ENCODE measurements around the gene TAS2R16.

TAS2R16 gene, protein sequence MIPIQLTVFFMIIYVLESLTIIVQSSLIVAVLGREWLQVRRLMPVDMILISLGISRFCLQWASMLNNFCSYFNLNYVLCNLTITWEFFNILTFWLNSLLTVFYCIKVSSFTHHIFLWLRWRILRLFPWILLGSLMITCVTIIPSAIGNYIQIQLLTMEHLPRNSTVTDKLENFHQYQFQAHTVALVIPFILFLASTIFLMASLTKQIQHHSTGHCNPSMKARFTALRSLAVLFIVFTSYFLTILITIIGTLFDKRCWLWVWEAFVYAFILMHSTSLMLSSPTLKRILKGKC

DNA sequence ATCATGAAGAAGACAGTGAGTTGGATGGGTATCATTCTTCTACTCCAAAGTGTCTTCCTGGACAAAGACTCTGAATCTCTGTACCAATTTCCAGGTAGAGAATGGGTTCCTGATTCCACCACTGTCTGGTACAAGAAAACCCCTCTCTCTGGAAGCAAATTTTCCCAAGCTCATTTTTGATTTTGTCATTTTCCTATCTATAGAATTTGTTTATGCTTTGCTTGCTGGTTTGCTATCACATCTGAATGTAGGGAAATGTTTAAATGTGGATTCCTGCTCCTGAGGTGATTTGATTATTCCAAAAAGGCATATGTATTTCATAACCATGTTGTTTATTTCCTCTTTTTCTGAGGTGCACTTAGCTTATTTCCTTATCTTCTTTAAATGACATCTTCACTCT is at the start of gene TAS2R16:
Gene TAS2R16 (minus strand): TSS at position 101 of the 400 bp plus-strand sequence. CDS start 66 bp downstream, at position 35.
- no peak for DNase-seq (ENCODE audit: low read depth in 2 of 2, low spot score in 1 of 2)

DNA sequence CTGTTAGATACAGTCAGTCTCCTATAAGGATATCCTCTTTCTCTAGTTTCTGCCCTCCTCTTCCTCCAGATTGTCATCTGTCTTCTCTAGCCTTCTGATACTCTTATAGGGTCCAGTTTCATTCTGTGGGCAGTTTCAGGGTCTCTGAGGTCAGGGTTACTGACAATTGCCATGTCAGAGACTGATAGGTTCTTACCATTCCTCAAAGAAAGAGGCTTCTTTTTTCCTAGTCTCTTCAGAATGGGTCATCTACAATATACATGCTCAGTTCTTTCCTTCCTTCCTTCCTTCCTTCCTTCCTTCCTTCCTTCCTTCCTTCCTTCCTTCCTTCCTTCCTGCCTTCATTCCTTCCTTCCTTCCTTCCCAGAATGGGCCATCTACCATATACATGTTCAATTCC is 48.1 kb upstream of the TAS2R16 start:
- no peak for DNase-seq (ENCODE audit: low read depth in 2 of 2, low spot score in 1 of 2)

DNA sequence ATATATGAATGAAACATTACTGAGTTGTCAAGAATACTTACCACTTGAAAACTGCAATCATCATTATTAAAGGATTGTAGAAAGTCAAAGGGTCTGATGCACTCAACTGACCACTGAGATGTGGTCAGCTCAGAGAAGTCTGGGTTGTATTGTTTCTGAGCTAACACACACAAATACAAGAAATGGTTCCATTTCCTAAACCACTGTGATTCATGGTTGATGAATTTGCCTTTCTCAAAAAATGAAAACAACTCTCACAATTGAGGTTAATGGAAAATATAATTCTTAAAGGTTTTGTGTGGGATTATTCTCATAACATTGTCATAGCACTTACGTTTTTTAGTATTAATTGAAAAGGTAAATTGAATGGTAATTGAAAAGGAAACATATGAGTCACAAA is 45.6 kb upstream of the TAS2R16 start:
- no peak for DNase-seq (ENCODE audit: low read depth in 2 of 2, low spot score in 1 of 2)

DNA sequence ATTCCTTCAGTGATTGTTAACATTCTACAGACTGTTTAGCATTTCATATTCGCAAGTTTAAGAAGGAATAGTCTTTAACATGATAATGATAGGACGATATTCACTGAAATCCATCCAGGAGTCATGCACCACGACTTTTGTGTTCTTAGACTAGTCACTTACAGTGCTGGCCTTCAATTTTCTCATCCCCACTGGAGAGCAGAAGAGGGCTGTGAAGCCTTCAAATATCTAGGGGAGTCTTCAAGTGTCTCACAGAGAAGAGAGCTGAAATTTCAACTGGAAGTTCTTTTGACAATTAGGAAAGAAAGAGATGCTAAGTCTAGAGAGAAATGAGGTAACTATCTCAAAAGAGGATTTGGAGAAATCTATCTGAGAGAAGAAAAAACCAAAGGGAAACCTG is 43.8 kb upstream of the TAS2R16 start:
- DNase-seq (ENCODE audit: low read depth in 2 of 2, low spot score in 1 of 2) = no peak

DNA sequence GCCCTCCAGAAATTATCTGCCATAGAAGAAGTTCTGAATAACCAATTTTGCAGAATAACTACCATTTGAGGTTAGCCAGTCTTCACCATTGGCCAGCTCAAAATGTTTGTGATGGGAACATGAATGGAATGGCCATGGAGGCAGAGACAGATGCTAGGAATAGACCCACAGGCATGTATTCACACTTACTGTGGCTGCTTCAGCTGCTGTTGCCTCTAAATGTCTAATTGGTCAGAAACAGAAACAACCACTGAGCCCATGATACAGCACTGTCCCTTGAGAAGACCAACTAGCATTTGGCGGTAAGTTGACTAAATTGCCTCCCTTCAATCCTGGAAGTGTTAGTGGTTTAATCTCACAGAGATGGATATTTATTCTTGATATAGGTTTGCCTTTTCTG is 38.6 kb upstream of the TAS2R16 start:
- DNase-seq (ENCODE audit: low read depth in 2 of 2, low spot score in 1 of 2) = no peak

DNA sequence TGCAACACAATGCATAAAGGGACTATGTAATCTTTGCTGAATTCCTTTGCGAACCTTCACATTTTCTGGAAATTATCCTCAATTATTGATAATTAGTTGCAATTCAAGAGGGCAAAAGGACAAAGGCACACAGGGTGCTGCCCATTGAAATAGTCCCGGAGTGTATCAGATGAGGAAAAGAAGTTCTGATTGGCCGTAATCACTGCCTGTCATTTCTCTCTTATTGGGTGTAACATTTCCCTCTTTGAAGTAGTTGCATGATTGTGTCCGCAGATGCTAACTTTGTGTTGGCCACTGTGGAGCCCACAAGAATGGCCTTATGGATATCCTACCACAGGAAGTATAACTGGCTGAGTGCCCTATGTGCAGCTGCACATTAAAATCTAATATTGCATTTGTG is 35.1 kb upstream of the TAS2R16 start:
- no peak for DNase-seq (ENCODE audit: low read depth in 2 of 2, low spot score in 1 of 2)

DNA sequence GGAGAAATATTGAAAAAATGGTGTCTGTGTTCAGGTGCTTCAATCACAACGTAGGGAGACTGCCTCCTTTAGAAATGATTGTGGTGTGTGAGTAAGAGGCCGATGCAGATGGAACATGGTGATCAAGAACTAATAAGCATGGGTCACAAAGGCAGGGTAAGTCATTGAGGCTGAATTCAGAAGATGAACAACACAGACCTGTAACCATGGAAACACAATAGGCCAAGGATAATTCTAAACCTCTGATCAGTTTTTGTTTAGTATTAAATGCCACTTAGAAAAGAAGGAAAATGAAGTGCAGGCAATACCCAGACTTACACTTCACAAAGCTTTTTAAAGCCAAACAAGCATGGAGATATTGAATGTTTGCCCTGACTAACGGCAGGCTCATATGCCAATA is 32.8 kb upstream of the TAS2R16 start:
- DNase-seq (ENCODE audit: low read depth in 2 of 2, low spot score in 1 of 2) = no peak

DNA sequence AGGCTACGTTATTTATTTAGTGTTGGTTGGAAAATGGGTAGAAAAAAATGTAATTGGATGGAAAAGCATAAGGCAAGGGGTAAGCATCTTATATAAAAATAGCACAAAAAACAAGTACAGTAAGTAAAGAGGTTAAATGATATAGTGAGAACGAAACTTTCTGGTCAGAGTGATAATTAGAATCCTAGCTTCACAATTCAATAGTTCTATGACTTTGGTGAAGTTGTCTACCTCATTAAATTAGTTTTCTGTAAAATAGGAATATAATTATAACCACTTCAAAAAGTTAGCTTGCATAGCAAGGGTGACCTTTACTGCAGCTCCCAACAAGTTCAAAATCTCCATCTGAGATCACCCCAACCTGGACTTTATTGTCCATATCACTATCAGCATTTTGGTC is 30.8 kb upstream of the TAS2R16 start:
- no peak for DNase-seq (ENCODE audit: low read depth in 2 of 2, low spot score in 1 of 2)

DNA sequence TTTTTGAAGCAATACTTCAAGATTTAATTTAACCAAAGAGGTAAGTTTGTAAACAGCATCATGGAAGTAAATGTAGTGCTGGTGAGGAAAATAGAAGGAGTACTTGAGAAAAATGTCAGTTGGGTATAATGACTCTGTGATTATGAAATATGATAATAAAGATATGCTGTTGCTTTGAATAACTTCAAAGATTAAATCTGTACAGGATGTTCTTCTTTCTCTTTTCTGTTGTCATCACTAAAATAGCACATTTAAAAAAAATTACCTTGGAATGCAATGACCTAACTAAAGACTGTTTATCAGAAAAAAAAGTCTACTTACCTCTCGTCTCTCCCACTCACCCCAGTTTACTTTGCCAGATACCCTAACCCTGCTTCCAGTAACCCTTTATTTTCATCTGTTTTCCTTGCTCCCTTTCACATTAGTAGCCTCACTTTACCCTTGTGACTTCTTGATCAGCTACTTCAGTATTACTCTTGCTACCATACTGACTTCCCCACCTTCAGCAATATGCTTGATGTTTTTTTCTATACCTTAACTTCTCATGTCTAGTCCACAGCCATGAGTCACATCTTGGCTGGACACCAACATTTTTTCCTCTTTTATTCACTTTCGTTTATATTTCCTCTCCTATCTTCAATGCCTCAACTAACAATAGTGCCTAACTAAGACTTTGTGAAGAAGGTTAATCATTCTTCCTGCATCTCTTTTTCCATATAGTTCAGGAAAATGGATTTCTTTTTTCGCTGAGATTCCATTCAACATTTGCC is 29.7 kb upstream of the TAS2R16 start:
- no peak for DNase-seq (ENCODE audit: low read depth in 2 of 2, low spot score in 1 of 2)

DNA sequence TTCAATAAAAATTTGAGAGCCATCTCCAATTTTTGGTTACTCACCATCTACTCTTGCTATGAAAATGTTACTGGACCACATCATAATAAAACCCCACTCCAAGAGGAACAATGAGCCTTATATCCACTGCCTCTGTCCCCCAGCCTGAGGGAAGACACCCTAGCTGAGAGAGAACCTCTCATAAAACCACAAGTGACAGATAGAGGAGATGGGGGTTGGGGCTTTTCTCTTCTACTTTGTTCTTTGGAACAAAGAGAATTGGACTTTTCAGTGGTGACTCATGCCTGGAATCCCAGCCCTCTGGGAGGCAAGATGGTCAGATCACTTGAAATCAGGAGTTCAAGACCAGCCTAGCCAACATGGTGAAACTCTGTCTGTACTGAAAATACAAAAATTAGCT is 27.6 kb upstream of the TAS2R16 start:
- no peak for DNase-seq (ENCODE audit: low read depth in 2 of 2, low spot score in 1 of 2)

DNA sequence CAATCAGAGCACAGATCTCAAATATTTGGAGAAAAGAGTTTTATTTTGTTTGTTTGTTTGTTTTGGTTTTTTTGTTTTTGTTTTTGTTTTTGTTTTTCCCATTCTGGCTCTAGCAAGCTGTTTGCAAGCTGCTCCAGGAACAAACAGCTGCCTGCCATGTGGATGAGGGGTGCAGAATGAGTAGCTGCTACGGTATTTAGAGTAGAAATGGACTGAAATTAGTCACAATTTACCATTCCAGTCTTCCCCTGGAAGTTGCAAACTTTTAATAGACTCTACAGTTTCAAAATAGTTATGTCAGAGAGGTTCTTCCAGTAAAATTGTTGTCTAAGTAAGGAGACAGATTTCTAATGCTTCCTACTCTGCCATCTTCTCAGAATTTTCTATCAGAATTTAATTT is 27.1 kb upstream of the TAS2R16 start:
- DNase-seq (ENCODE audit: low read depth in 2 of 2, low spot score in 1 of 2) = no peak

DNA sequence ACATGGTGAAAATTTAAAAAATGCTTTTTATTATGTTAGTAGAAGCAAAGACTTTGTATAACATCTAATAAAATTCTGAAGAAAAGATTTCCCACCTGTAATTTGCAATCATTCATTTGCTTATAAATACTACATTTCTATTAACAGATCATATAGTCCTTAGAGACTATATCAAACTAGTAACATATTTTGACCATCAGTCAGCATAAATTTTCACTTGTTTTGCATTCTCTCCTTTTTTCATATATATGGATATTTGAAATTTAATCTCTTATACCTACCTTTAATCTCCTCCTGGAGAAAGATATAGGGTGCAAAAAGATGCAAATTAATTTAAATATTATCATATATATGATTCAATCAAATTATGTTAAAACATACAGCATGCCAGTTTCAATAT is 16.9 kb upstream of the TAS2R16 start:
- DNase-seq (ENCODE audit: low read depth in 2 of 2, low spot score in 1 of 2) = no peak

DNA sequence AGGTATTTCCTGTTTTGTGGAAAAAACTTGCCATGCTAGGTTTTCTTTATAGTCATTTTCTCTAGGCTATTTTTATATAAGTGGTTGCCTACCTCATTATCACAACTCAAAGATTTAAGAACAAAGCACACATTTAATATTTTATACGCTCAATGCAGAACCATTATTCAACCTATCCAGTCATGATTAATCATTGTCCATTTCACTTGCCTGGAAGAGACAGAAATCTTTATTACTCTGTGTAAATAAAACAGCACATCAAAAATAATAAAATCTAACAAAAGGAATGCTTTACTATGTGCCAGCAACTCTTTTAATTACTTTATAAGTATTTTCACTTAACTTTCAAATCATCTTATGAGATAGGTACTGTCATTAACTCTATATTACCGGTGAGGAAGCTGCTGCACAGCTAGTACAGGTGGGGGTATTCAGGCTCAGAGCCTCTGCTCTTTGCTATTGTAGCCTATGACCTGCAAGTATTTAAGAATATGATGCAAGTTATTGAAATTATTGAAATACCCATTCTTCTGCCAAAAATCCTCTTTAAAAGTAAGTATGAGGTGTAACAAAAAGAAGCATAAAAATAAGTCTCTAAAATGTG is 16.4 kb upstream of the TAS2R16 start:
- no peak for DNase-seq (ENCODE audit: low read depth in 2 of 2, low spot score in 1 of 2)

DNA sequence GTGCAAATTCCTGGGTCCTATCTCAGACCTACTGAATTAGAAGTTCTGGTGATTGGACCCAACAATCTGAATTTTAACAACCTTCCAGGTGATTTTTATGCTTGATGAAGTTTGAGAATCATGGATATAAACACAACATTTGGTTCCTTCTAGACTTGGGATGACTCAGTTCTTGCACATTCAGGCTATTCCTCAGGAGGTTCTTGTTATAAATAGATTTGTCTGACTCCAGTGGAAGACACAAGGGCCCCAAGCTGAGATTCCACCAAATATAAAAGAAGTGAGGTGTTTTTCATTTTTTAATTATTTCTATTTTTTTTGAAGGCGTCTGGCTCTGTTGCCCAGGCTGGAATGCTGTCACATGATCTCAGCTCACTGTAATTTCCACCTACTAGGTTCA is 9.4 kb upstream of the TAS2R16 start:
- DNase-seq (ENCODE audit: low read depth in 2 of 2, low spot score in 1 of 2) = no peak

DNA sequence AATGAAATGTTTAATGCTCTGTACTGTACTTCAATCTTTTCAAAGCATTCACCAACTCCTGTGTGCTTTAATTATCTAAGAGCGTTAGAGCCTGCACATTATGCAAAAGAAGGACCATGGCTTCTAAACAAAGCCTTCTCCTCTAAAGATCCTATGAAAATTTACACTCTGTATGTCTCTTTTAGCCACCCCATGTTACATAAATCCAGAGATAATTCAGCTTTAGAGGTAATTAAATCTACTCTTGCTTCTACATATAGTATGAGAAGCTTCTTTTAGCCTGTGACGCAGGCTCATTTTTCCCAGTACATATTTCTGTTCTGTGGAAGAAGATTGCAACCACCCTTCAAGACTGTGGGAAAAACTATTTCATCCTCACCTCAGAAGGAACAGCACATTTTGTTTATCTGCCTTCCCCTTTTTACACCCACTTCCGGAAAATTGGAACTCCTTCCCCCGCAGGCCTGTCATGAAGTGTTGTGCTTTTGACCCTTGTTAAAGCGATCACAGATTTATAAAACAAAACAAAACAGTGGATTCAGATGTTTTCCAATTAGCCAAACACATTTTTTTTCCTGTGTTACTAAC is 8.1 kb upstream of the TAS2R16 start:
- DNase-seq (ENCODE audit: low read depth in 2 of 2, low spot score in 1 of 2) = no peak

DNA sequence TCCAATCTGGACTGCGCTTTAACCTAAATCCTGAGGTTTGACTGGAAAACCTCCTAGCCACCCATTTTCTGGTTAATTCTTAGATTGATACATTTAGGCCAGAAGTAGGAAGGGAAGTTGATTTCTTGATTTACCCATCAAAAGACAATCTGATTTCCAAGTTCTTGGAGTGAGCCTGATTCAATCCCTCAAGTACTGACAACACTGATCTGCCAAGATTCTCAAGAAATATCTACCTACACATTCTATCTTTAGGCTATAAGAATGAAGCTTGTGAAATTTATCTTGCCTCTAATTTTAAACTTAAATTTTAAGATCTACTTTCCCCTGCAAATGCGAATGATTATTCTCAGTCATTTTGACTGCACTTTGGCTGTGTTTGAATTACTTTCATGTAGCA is 5.9 kb downstream of the TAS2R16 start:
- DNase-seq (ENCODE audit: low read depth in 2 of 2, low spot score in 1 of 2) = no peak

DNA sequence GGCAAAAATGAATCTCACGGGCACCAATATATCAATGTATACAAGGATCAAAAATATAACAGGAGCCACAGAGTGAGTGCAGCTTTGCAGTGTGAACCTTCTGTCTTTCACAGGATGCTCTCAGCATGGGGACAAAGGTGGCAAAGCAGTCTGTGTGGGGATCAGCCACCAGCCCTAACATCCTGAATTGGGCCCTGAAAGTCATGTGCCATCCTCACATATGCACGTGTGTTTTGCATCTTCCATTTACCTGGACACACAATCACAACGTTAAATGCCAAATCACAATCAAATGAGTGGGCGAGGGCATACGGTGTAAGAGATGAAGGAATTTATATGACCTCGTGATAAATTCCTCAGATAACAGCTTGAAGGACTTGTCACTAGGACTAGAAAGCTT is 6.5 kb downstream of the TAS2R16 start:
- no peak for DNase-seq (ENCODE audit: low read depth in 2 of 2, low spot score in 1 of 2)

DNA sequence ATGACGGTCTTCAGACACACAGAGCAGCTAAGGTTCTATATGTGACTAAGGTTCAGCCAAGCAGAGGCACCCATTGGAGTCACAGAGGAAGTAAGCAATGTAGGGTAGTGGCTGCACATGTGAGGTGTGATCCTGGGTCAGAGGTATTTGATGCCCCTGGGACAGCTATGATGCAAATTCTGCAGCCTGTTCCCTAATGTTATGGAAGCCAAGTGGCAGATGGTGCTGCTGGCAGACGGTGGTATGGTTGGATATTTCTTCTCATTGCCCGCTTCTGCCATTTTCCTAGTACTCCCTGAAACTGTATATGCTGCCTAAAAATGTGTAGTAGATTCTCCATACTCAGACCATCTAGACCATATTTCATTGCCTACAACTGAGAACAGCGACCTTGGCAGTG is 7.2 kb downstream of the TAS2R16 start:
- no peak for DNase-seq (ENCODE audit: low read depth in 2 of 2, low spot score in 1 of 2)

DNA sequence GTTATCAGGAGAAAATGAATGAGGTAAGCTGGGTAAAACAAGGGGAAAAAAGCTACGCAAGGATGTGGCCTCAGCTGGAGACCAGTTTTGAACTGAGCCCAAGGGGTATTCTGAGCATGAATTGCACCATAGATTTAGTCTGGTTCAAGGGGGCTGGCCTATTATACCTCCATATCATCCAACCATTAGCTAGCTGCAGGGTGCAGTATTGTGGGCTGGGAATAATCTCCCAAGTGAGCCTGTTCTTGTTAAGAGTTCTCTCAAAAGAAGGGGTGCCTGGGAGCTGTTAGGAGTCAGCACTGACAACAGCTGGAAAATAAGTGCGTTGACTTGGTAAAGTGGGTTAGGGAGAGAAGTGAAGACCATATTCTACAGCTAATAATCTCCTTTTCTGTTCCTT is 8.0 kb downstream of the TAS2R16 start:
- DNase-seq (ENCODE audit: low read depth in 2 of 2, low spot score in 1 of 2) = no peak

DNA sequence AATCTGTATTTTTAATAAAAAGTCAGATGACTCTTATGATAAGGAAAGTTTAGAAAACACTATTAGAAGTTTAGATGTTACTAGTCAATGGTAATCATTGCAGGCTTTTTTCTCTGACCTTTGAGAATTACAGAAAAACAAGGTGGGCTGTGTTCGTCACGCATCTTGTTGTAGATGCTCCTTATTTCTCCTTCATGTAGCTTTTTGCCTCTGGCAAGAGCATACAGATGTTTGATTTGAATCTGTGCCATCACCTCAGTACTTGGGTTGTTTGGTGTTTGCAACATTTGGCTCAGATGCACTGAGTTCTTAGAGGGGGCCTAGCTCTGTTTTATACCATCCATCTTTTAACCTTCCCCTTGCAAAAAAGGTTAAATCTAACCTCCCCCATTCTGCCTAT is 11.5 kb downstream of the TAS2R16 start:
- DNase-seq (ENCODE audit: low read depth in 2 of 2, low spot score in 1 of 2) = no peak

DNA sequence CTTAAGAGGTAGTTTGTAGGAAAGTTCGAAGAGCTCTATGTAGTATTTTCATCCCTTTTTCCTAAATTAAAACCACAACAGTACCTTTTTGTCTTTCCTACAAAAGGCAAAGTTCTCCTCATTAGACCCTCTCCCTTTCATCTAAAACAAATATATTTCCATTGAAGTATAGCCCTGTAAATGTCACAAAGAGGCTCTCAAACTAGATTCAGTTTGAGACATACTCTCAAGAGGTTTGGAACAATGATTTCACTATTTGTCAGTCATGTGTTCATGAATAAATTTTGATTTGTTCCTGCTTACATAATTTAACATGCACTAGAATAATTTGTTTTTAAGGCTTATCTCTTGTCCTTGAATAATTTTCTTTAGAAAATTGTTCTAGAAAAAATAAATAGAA is 12.2 kb downstream of the TAS2R16 start:
- no peak for DNase-seq (ENCODE audit: low read depth in 2 of 2, low spot score in 1 of 2)

DNA sequence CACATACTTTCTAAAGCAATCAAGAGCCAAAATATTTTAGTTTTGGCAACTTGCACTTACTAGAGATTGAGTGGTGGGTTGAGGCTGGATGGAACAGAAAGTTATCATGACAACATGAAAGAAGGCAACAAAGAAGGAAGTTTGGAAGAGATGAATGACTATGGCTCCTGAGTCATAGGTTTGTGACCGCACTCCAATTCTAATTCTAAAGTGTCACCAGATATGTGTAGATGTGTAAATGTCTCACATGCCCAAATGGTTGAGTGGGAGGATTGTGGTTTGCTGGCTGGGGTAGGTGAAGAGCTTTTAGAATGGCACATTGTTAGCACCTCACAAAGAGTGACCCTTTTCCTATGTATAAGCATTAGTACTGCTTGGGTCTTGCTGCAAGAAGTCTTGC is 20.2 kb downstream of the TAS2R16 start:
- no peak for DNase-seq (ENCODE audit: low read depth in 2 of 2, low spot score in 1 of 2)

Measured in stimulated activated CD8-positive, alpha-beta memory T cell treated with anti-CD3 and anti-CD28 coated beads, Interleukin-4, amount 100 ng/mL, for 1 hour (primary cell).